ENCODE measurements around the gene VWA3B. TPM values are rescaled to one million over a fixed set of nuclear protein-coding genes. Genes with fewer than 3 reads are reported as not detected.
A peak's percentile ranks its signal among the peaks of the same experiment; 100 is the strongest.

VWA3B gene
- polyA plus RNA-seq, 2 of the 4 experiments (the other 2 are of a cell fraction), result not detected

DNA sequence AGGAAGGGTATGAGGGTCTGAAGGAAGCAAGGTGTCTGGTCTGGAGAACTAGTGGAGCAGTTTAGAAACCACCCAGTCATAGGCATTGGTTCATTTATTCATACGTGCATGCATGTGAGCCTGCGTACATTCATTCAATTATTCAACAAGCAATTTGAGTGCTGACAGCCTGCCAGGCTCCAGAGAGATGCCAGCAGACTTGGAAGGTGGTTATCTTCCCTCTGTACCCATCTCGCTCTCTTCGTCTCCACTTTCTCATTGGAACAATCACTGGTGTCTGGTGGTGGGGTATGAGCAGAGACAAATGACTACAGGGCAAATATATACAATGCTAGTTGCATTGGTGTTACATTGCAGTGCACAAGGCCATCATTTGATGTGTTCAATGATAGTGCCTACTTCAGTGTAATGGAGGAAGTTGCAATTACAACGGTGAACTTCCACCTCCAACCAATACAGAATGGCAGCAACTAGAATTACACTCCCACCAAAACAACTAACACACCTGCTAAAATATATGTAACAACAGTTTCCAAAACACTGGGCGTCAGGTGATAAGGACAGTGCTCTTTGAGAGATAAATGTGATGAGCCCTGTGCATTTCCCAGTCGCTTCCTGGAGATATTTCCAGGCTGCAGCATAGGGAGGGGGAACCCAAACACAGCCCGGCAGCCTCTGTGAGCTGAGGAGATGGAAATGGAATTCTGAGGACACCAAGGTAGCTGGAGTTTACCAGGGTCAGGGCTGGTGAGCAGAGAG lies 226.7 kb downstream of the VWA3B start (continued):
- TF ChIP-seq, protein P1, sequence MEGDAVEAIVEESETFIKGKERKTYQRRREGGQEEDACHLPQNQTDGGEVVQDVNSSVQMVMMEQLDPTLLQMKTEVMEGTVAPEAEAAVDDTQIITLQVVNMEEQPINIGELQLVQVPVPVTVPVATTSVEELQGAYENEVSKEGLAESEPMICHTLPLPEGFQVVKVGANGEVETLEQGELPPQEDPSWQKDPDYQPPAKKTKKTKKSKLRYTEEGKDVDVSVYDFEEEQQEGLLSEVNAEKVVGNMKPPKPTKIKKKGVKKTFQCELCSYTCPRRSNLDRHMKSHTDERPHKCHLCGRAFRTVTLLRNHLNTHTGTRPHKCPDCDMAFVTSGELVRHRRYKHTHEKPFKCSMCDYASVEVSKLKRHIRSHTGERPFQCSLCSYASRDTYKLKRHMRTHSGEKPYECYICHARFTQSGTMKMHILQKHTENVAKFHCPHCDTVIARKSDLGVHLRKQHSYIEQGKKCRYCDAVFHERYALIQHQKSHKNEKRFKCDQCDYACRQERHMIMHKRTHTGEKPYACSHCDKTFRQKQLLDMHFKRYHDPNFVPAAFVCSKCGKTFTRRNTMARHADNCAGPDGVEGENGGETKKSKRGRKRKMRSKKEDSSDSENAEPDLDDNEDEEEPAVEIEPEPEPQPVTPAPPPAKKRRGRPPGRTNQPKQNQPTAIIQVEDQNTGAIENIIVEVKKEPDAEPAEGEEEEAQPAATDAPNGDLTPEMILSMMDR (IDR thresholded peaks at IDR 0.05), result no peak
- no peak for TF ChIP-seq NR3C1 (IDR thresholded peaks at IDR 0.05)

GRCh38 chr2:98314251-98314650 lies 227.3 kb downstream of the VWA3B start:
- TF ChIP-seq E2F6 (IDR thresholded peaks at IDR 0.05; ENCODE audit: borderline replicate concordance, low read depth), result no peak
- no peak for TF ChIP-seq FOXS1 (CRISPR knock-in tag; IDR thresholded peaks at IDR 0.05)
- no peak for TF ChIP-seq EHF (CRISPR knock-in tag; IDR thresholded peaks at IDR 0.05)
- no peak for TF ChIP-seq POLR2A (IDR thresholded peaks at IDR 0.05; ENCODE audit: low read length)
- TF ChIP-seq ZFP36 (IDR thresholded peaks at IDR 0.05; ENCODE audit: borderline replicate concordance, partially characterized antibody), result no peak
- TF ChIP-seq SMC3 (IDR thresholded peaks at IDR 0.05), result no peak
- DNase-seq (ENCODE audit: low read depth in 1 of 2, low spot score in 1 of 2), result no peak
- H3K4me1 ChIP-seq, result no peaks in the 10 kb centered on the region
- WGBS (ENCODE audit: missing lambda C conversion rate), result 65% methylated on average over 4 of the region's 4 CpGs
- ChIA-PET POLR2A (no interaction called here), CTCF (no interaction called here)
- H3K4me3 ChIP-seq, result no peak overlapping the region
- FAIRE-seq, result no peak
- no peak overlapping the region for H3K4me2 ChIP-seq
- H3K27ac ChIP-seq, result no peak overlapping the region
- H3K9me3 ChIP-seq, result no peaks in the 10 kb centered on the region; the same call in 2 of the 3 replicates
- no peak for ATAC-seq

GRCh38 chr2:98315957-98316356 lies 229.0 kb downstream of the VWA3B start:
- DNase-seq (ENCODE audit: low read depth in 1 of 2, low spot score in 1 of 2) (no peak), ATAC-seq (no peak), FAIRE-seq (no peak)
- peak; percentile 74 for TF ChIP-seq MAFK (IDR thresholded peaks at IDR 0.05; ENCODE audit: partially characterized antibody)
- TF ChIP-seq E2F6 (IDR thresholded peaks at IDR 0.05; ENCODE audit: borderline replicate concordance, low read depth), result no peak
- H3K4me1 ChIP-seq, result no peaks in the 10 kb centered on the region
- H3K27ac ChIP-seq, result no peak overlapping the region
- no peak overlapping the region for H3K4me3 ChIP-seq
- H3K9me3 ChIP-seq, result peaks cover 16% of the 10 kb centered on the region
- POLR2A ChIA-PET, result no interaction called here
- CTCF ChIA-PET, result no interaction called here
- H3K4me2 ChIP-seq, result no peak overlapping the region
- WGBS (ENCODE audit: missing lambda C conversion rate), result 53% methylated on average over 2 of the region's 2 CpGs

- no peak for FAIRE-seq
- POLR2A ChIA-PET, result no interaction called here
These were observed 230.2 kb downstream of the VWA3B start for GRCh38 chr2:98317214-98317613.

More at GRCh38 chr2:98317214-98317613, 230.2 kb downstream of the VWA3B start:
- H3K4me3 ChIP-seq, result no peak overlapping the region
- DNase-seq (ENCODE audit: low read depth in 1 of 2, low spot score in 1 of 2) (no peak), ATAC-seq (no peak)
- H3K4me2 ChIP-seq, result no peak overlapping the region
- TF ChIP-seq RNF2 (IDR thresholded peaks at IDR 0.05; ENCODE audit: borderline replicate concordance, low read depth) (no peak), EHF (CRISPR knock-in tag; IDR thresholded peaks at IDR 0.05) (no peak), SREBF2 (IDR thresholded peaks at IDR 0.05) (no peak), RAD21 (conservative IDR thresholded peaks at IDR 0.05 in 1 of 2, IDR thresholded peaks at IDR 0.05 in 1 of 2) (no peak), EHMT2 (IDR thresholded peaks at IDR 0.05; ENCODE audit: low read depth) (no peak), TFCP2L1 (CRISPR knock-in tag; IDR thresholded peaks at IDR 0.05) (no peak), CHD2 (IDR thresholded peaks at IDR 0.05; ENCODE audit: low read length, partially characterized antibody) (no peak), REST (IDR thresholded peaks at IDR 0.05) (no peak), PHF8 (IDR thresholded peaks at IDR 0.05; ENCODE audit: borderline replicate concordance, low read depth) (no peak), CEBPB (IDR thresholded peaks at IDR 0.05) (no peak), NR3C1 (IDR thresholded peaks at IDR 0.05) (no peak), RCOR1 (IDR thresholded peaks at IDR 0.05; ENCODE audit: low read depth, low read length) (no peak), USF2 (IDR thresholded peaks at IDR 0.05) (no peak)
- TF ChIP-seq, protein P2, sequence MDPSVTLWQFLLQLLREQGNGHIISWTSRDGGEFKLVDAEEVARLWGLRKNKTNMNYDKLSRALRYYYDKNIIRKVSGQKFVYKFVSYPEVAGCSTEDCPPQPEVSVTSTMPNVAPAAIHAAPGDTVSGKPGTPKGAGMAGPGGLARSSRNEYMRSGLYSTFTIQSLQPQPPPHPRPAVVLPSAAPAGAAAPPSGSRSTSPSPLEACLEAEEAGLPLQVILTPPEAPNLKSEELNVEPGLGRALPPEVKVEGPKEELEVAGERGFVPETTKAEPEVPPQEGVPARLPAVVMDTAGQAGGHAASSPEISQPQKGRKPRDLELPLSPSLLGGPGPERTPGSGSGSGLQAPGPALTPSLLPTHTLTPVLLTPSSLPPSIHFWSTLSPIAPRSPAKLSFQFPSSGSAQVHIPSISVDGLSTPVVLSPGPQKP (IDR thresholded peaks at IDR 0.05; ENCODE audit: low read depth, low read length), result no peak
- CTCF ChIA-PET, result interaction anchor here (1.2 kb wide), 1 partner anchor 511 kb away, joined by 3 read pairs; no protein-coding TSS in a partner anchor
- H3K9me3 ChIP-seq, result peaks cover 27% of the 10 kb centered on the region
- no peaks in the 10 kb centered on the region for H3K4me1 ChIP-seq
- no peak overlapping the region for H3K27ac ChIP-seq
- WGBS (ENCODE audit: missing lambda C conversion rate), result 6% methylated on average over 3 of the region's 3 CpGs
